ENCODE measurements around the gene ADAMTS14. TPM values are rescaled to one million over a fixed set of nuclear protein-coding genes. Genes with fewer than 3 reads are reported as not detected.

Gene ADAMTS14
- total RNA-seq, 1 experiment from 2014 or later: 1.6 TPM

GRCh38 chr10:70784471-70784870 is 112.2 kb downstream of the ADAMTS14 start:
- Histone ChIP-seq H3K4ac (ENCODE audit: low read depth, low read length) (no peak overlapping the region), H3K18ac (ENCODE audit: insufficient read length, low read depth, low read length) (no peak overlapping the region), H4K5ac (ENCODE audit: insufficient read length, low read depth, low read length) (no peak overlapping the region), H2BK15ac (ENCODE audit: low read depth, low read length) (no peak overlapping the region), H2BK12ac (ENCODE audit: insufficient read length, low read depth, low read length) (no peak overlapping the region), H2BK20ac (ENCODE audit: low read depth, low read length, poor library complexity, severe bottlenecking) (no peak overlapping the region), H4K91ac (ENCODE audit: insufficient read length, low read depth, low read length) (no peak overlapping the region), H3K4me1 (ENCODE audit: insufficient read depth, low read length) (no peaks in the 10 kb centered on the region), H2BK120ac (ENCODE audit: low read depth, low read length, poor library complexity, severe bottlenecking) (no peak overlapping the region), H3T11ph (ENCODE audit: low read length) (no peak overlapping the region), H3K4me2 (ENCODE audit: insufficient read depth, insufficient read length, low read length) (no peak overlapping the region), H3K27me3 (ENCODE audit: insufficient read depth, low read length) (no peaks in the 10 kb centered on the region), H4K8ac (replicated peaks; ENCODE audit: insufficient read length, low read depth, low read length) (no peak overlapping the region), H3K27ac (ENCODE audit: insufficient read length, low read depth, low read length) (no peak overlapping the region), H3K23me2 (ENCODE audit: insufficient read length, low read depth, low read length, poor library complexity, severe bottlenecking) (no peaks in the 10 kb centered on the region), H3K23ac (ENCODE audit: insufficient read length, low read depth, low read length) (no peak overlapping the region), H3K9me3 (ENCODE audit: control insufficient read depth, low read depth, low read length) (no peaks in the 10 kb centered on the region), H2AK5ac (ENCODE audit: insufficient read length, low read length) (no peak overlapping the region), H3K9ac (ENCODE audit: extremely low read depth, insufficient read length, low read length) (no peak overlapping the region), H3K14ac (ENCODE audit: insufficient read depth, low read length) (no peak overlapping the region), H3K56ac (ENCODE audit: insufficient read length, low read depth, low read length) (no peak overlapping the region), H3K79me2 (ENCODE audit: insufficient read depth, low read length) (no peaks in the 10 kb centered on the region), H4K20me1 (ENCODE audit: control insufficient read depth, insufficient read depth, insufficient read length) (no peaks in the 10 kb centered on the region), H2AFZ (ENCODE audit: low read length) (no peak overlapping the region), H2BK5ac (ENCODE audit: insufficient read length, low read length) (no peak overlapping the region), H3K79me1 (ENCODE audit: insufficient read depth, low read depth, low read length, poor library complexity, severe bottlenecking) (no peaks in the 10 kb centered on the region)
- TF ChIP-seq CTCF (conservative IDR thresholded peaks at IDR 0.05): no peak
- no peak overlapping the region for H3K27ac Mint-ChIP-seq
- WGBS (ENCODE audit: extremely low coverage, insufficient read length, low lambda C conversion rate): no CpG with 5 or more reads among the region's 2 CpGs
- H3K36me3 Mint-ChIP-seq (ENCODE audit: insufficient read depth in 1 of 3, low read depth in 3 of 3): no peaks in the 10 kb centered on the region
- H3K9me3 Mint-ChIP-seq: no peaks in the 10 kb centered on the region
- no peak overlapping the region for H3K4me3 Mint-ChIP-seq
- H3K27me3 Mint-ChIP-seq (ENCODE audit: low read depth): peaks cover 2% of the 10 kb centered on the region; the same call in 1 of the 2 replicates
- H3K4me1 Mint-ChIP-seq: no peaks in the 10 kb centered on the region; a peak in 1 of 4 replicates
- no peak for DNase-seq
